ENCODE data around the gene ACTRT3. TPM values are rescaled to one million over a fixed set of nuclear protein-coding genes. Genes with fewer than 3 reads are reported as not detected.

ACTRT3 gene
- total RNA-seq, 1 donor from 2014 or later: 2.6 TPM

- Mint-ChIP-seq H3K36me3 (ENCODE audit: low read depth, unreplicated experiment) (peaks cover 4% of the 10 kb centered on the region), H3K27ac (ENCODE audit: unreplicated experiment) (no peak overlapping the region), H3K27me3 (ENCODE audit: unreplicated experiment) (no peaks in the 10 kb centered on the region), H3K4me3 (ENCODE audit: unreplicated experiment) (no peak overlapping the region), H3K9me3 (ENCODE audit: unreplicated experiment) (no peaks in the 10 kb centered on the region), H3K4me1 (ENCODE audit: unreplicated experiment) (no peaks in the 10 kb centered on the region)
- TF ChIP-seq CTCF (IDR thresholded peaks at IDR 0.05; ENCODE audit: unreplicated experiment): no peak
- DNase-seq (ENCODE audit: low spot score): no peak
These were observed 17.8 kb upstream of the ACTRT3 start for GRCh38 chr3:169787120-169787519.

GRCh38 chr3:169781209-169781855, 12.0 kb upstream of the ACTRT3 start:
- Mint-ChIP-seq H3K4me3 (ENCODE audit: unreplicated experiment) (peak overlapping the region; percentile 1), H3K4me1 (ENCODE audit: unreplicated experiment) (peaks cover 5% of the 10 kb centered on the region), H3K27me3 (ENCODE audit: unreplicated experiment) (peaks cover 1% of the 10 kb centered on the region), H3K36me3 (ENCODE audit: low read depth, unreplicated experiment) (peaks cover 26% of the 10 kb centered on the region), H3K27ac (ENCODE audit: unreplicated experiment) (no peak overlapping the region), H3K9me3 (ENCODE audit: unreplicated experiment) (no peaks in the 10 kb centered on the region)
- DNase-seq (ENCODE audit: low spot score): no peak
- TF ChIP-seq CTCF (IDR thresholded peaks at IDR 0.05; ENCODE audit: unreplicated experiment): no peak

GRCh38 chr3:169780742-169781141, 11.4 kb upstream of the ACTRT3 start:
- H3K4me1 Mint-ChIP-seq (ENCODE audit: unreplicated experiment): peaks cover 5% of the 10 kb centered on the region
- no peak overlapping the region for H3K27ac Mint-ChIP-seq (ENCODE audit: unreplicated experiment)

GRCh38 chr3:169777822-169778221, 8.5 kb upstream of the ACTRT3 start:
- Mint-ChIP-seq H3K36me3 (ENCODE audit: low read depth, unreplicated experiment) (peaks cover 36% of the 10 kb centered on the region), H3K27ac (ENCODE audit: unreplicated experiment) (no peak overlapping the region), H3K4me1 (ENCODE audit: unreplicated experiment) (peaks cover 12% of the 10 kb centered on the region), H3K27me3 (ENCODE audit: unreplicated experiment) (peaks cover 1% of the 10 kb centered on the region), H3K9me3 (ENCODE audit: unreplicated experiment) (no peaks in the 10 kb centered on the region), H3K4me3 (ENCODE audit: unreplicated experiment) (no peak overlapping the region)
- TF ChIP-seq CTCF (IDR thresholded peaks at IDR 0.05; ENCODE audit: unreplicated experiment): no peak
- no peak for DNase-seq (ENCODE audit: low spot score)

More at GRCh38 chr3:169780742-169781141, 11.4 kb upstream of the ACTRT3 start:
- peak overlapping the region; percentile 1 for H3K4me3 Mint-ChIP-seq (ENCODE audit: unreplicated experiment)
- no peak for DNase-seq (ENCODE audit: low spot score)
- no peaks in the 10 kb centered on the region for H3K9me3 Mint-ChIP-seq (ENCODE audit: unreplicated experiment)
- H3K36me3 Mint-ChIP-seq (ENCODE audit: low read depth, unreplicated experiment): peaks cover 29% of the 10 kb centered on the region
- no peak for TF ChIP-seq CTCF (IDR thresholded peaks at IDR 0.05; ENCODE audit: unreplicated experiment)
- peaks cover 1% of the 10 kb centered on the region for H3K27me3 Mint-ChIP-seq (ENCODE audit: unreplicated experiment)

GRCh38 chr3:169774186-169774585, 4.8 kb upstream of the ACTRT3 start:
- peaks cover 15% of the 10 kb centered on the region for H3K4me1 Mint-ChIP-seq (ENCODE audit: unreplicated experiment)
- H3K36me3 Mint-ChIP-seq (ENCODE audit: low read depth, unreplicated experiment): peaks cover 28% of the 10 kb centered on the region
- H3K27ac Mint-ChIP-seq (ENCODE audit: unreplicated experiment): peak overlapping the region; percentile 99
- peak overlapping the region; percentile 99 for H3K4me3 Mint-ChIP-seq (ENCODE audit: unreplicated experiment)
- H3K27me3 Mint-ChIP-seq (ENCODE audit: unreplicated experiment): peaks cover 15% of the 10 kb centered on the region
- DNase-seq (ENCODE audit: low spot score): no peak
- no peak for TF ChIP-seq CTCF (IDR thresholded peaks at IDR 0.05; ENCODE audit: unreplicated experiment)
- H3K9me3 Mint-ChIP-seq (ENCODE audit: unreplicated experiment): no peaks in the 10 kb centered on the region
